Stomach (tissue), 9 donors: ENCODE data around the gene LOXHD1. TPM values are rescaled to one million over a fixed set of nuclear protein-coding genes. Genes with fewer than 3 reads are reported as not detected.

Experiments used
- DNase-seq, 2 donors: peaks; one replicate each; pipeline versions ENCODE4 v3.0.0 to v3.0.0-alpha.2; 2013 to 2019
- H3K27ac ChIP-seq, 5 donors: fragments of 200-600 bp in 4 of 5; sonication (generic) in 4 of 5; one replicate each; pipeline ENCODE4 v1.5.1; 2013 to 2019; ENCODE audit warnings: mild to moderate bottlenecking in 1 of 5, moderate library complexity in 1 of 5
- H3K27me3 ChIP-seq, 3 donors: fragments of 200-600 bp; sonication (generic); one replicate each; pipeline ENCODE4 v1.5.1; 2017 to 2019; ENCODE audit warnings: mixed run types in 1 of 3
- H3K36me3 ChIP-seq, 4 donors: fragments of 200-600 bp; sonication (generic); 1 replicate in 3 of 4; 2 replicates in 1 of 4; pipeline ENCODE4 v1.5.1; 2016 to 2019
- H3K4me1 ChIP-seq, 4 donors: fragments of 200-600 bp; sonication (generic); one replicate each; pipeline ENCODE4 v1.5.1; 2016 to 2019
- H3K4me3 ChIP-seq, 4 donors: fragments of 200-600 bp; sonication (generic) in 3 of 4; one replicate each; pipeline ENCODE4 v1.5.1; 2016 to 2019; ENCODE audit warnings: mild to moderate bottlenecking in 1 of 4
- H3K9me3 ChIP-seq, 4 donors: fragments of 200-600 bp; sonication (generic); one replicate each; pipeline ENCODE4 v1.5.1; 2016 to 2019
- CTCF ChIP-seq, 7 experiments: fragments of 450-650 bp in 4 of 7; fragments of 200-600 bp in 3 of 7; sonication (generic) in 3 of 7; IDR thresholded peaks; one replicate each; pipeline ENCODE4 v1.5.1; 2016 to 2019; ENCODE audit warnings: antibody characterized with exemption in 7 of 7, control low read depth in 2 of 7, mild to moderate bottlenecking in 1 of 7
- EP300 ChIP-seq: sonication (generic); formaldehyde crosslinking; IDR thresholded peaks from one replicate; pipeline ENCODE4 v1.6.1; 2017; ENCODE audit warnings: antibody characterized with exemption
- POLR2A ChIP-seq, 4 donors: fragments of 450-650 bp; IDR thresholded peaks; one replicate each; pipeline ENCODE4 v1.6.1; 2016; ENCODE audit warnings: antibody characterized with exemption in 4 of 4, control low read depth in 2 of 4, mild to moderate bottlenecking in 1 of 4, moderate library complexity in 1 of 4
- POLR2AphosphoS5 ChIP-seq, 3 donors: sonication (generic); formaldehyde crosslinking; IDR thresholded peaks; one replicate each; pipeline ENCODE4 v1.6.1; 2016; ENCODE audit warnings: antibody characterized with exemption in 3 of 3
- WGBS, 5 donors: extraction: QIAGEN DNeasy Blood & Tissue Kit in 3 of 5; methylation state at CpG; one replicate each; pipeline versions ENCODE4 v1.1.5 to v1.1.7; 2013 to 2018; 5-methylcytosine and 5-hydroxymethylcytosine counted together
- intact Hi-C: fragments of 100-400 bp; cut with DNase I; formaldehyde crosslinking; loops from one replicate; pipeline ENCODE4 v1.15.1; 2023; ENCODE audit warnings: low total_unique reads
- polyA plus RNA-seq, 3 donors: library from polyadenylated mRNA; stranded (reverse); fragments of 200-250 nt; gene quantifications; one replicate each; pipeline ENCODE4 v1.2.3, GENCODE V29; 2013
- total RNA-seq, 5 donors: library from RNA; depleted of rRNA; stranded (reverse); fragments of >200 nt; gene quantifications; one replicate each; pipeline versions ENCODE4 v1.1.0 to v1.2.3, GENCODE V29; 2014 to 2016
- donor health status: healthy with polysubstance abuse.
- donor health status: Bipolar disorder and iron deficiency.
- donor health status: healthy.

LOXHD1 gene
- total and polyA plus RNA-seq, 8 donors, result 0.03 to 1.3 (median 0.29) TPM; not detected in 4

DNA sequence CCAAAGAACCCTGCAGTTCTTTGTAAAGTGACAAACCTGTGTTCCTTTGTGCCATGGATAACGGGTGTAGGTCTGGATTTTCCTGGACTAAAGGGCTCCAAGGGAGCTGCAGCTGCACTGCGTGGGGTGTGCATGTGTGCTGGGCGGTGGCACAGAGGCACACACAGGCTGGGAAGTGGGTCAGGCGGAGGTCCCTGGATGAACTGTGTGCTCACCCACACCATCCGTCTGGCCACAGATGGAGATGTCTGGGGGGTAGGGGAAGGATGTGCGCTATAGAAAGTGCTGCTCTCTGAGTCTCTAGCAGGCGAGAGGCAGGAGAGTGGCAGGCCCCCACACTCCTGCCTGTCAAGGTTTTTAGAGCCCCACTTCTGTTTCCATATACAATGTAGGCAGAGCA is 137.2 kb downstream of the LOXHD1 start:
- intact Hi-C loops, result no loop called here
- Histone ChIP-seq H3K9me3 (no peaks in the 10 kb centered on the region), H3K36me3 (no peaks in the 10 kb centered on the region), H3K27me3 (peaks cover 0 to 15% (median 0%) of the 10 kb centered on the region in 3 donors), H3K27ac (no peak overlapping the region), H3K4me1 (no peaks in the 10 kb centered on the region), H3K4me3 (no peak overlapping the region)
- TF ChIP-seq CTCF (IDR thresholded peaks at IDR 0.05) (no peak), POLR2AphosphoS5 (IDR thresholded peaks at IDR 0.05) (no peak), POLR2A (IDR thresholded peaks at IDR 0.05) (no peak), EP300 (no peak)
- DNase-seq, result no peak
- 70 to 84% (median 80%) methylated on average over 6 to 7 of the region's 7 CpGs for WGBS, 5 donors

DNA sequence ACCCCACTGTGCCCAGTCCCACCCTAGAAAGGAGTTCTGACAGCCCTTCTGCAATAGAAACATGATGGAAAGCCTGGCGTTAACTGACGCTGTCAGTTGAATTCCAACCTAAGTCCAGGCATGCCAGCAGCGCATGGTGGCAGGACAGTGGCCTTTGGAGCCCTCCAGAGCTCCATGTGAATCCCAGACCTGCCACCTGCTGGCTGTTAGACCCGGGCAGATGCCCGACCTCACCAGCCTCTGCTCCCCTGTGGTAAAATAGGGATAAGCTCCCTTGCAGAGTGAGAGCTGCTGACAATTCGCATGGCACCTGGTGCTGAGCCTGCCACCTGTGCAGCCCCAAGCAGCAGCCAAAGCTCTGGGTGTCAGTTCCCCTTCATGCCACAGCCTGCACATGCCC is 138.6 kb downstream of the LOXHD1 start:
- DNase-seq, result peak in 1 of 2 donors; percentile 8
- Histone ChIP-seq H3K9me3 (peaks cover 0 to 6% (median 3%) of the 10 kb centered on the region in 4 donors), H3K4me1 (no peaks in the 10 kb centered on the region), H3K4me3 (no peak overlapping the region), H3K36me3 (no peaks in the 10 kb centered on the region), H3K27ac (no peak overlapping the region), H3K27me3 (peaks cover 0 to 15% (median 0%) of the 10 kb centered on the region in 3 donors)
- TF ChIP-seq EP300 (no peak), CTCF (IDR thresholded peaks at IDR 0.05) (no peak), POLR2AphosphoS5 (IDR thresholded peaks at IDR 0.05) (no peak), POLR2A (IDR thresholded peaks at IDR 0.05) (no peak)
- WGBS, 5 donors, result 41 to 56% (median 51%) methylated on average over 4 to 6 of the region's 6 CpGs
- intact Hi-C loops, result no loop called here

GRCh38 chr18:46516555-46516954 is 140.5 kb downstream of the LOXHD1 start:
- intact Hi-C loops, result no loop called here
- peaks cover 0 to 15% (median 0%) of the 10 kb centered on the region in 3 donors for H3K27me3 ChIP-seq
- no peak overlapping the region for H3K27ac ChIP-seq
- H3K9me3 ChIP-seq, result peaks cover 0 to 9% (median 5%) of the 10 kb centered on the region in 4 donors
- no peaks in the 10 kb centered on the region for H3K4me1 ChIP-seq
- H3K4me3 ChIP-seq, result no peak overlapping the region
- no peak for DNase-seq
- H3K36me3 ChIP-seq, result no peaks in the 10 kb centered on the region
- TF ChIP-seq POLR2A (IDR thresholded peaks at IDR 0.05) (no peak), POLR2AphosphoS5 (IDR thresholded peaks at IDR 0.05) (no peak), EP300 (no peak), CTCF (IDR thresholded peaks at IDR 0.05) (no peak)

GRCh38 chr18:46510386-46510785 is 146.6 kb downstream of the LOXHD1 start:
- no peaks in the 10 kb centered on the region for H3K27me3 ChIP-seq
- H3K9me3 ChIP-seq, result peaks cover 0 to 9% (median 5%) of the 10 kb centered on the region in 4 donors
- 65 to 73% (median 70%) methylated on average over 6 of the region's 6 CpGs for WGBS, 5 donors
- TF ChIP-seq POLR2A (IDR thresholded peaks at IDR 0.05), result no peak
- TF ChIP-seq EP300, result no peak
- TF ChIP-seq POLR2AphosphoS5 (IDR thresholded peaks at IDR 0.05), result no peak
- TF ChIP-seq CTCF (IDR thresholded peaks at IDR 0.05), result no peak
- H3K27ac ChIP-seq, result no peak overlapping the region
- no peak for DNase-seq
- no peaks in the 10 kb centered on the region for H3K36me3 ChIP-seq
- H3K4me1 ChIP-seq, result no peaks in the 10 kb centered on the region
- intact Hi-C loops, result no loop called here
- H3K4me3 ChIP-seq, result no peak overlapping the region
